Esophagus muscularis mucosa (tissue), 4 donors: Measurements from ENCODE around the gene EIF6. TPM values are rescaled to one million over a fixed set of nuclear protein-coding genes. Genes with fewer than 3 reads are reported as not detected.
A peak's percentile ranks its signal among the peaks of the same experiment; 100 is the strongest.

Experiments used
- DNase-seq: peaks from one replicate; pipeline ENCODE4 v3.0.0-alpha.2; 2017; ENCODE audit errors: extremely low spot score
- H3K27ac ChIP-seq, 4 donors: fragments of 200-600 bp; sonication (generic); replicated peaks in 1 of 4; 1 replicate in 3 of 4; 2 replicates in 1 of 4; pipeline ENCODE4 v1.5.1; 2016 to 2019; ENCODE audit warnings: mild to moderate bottlenecking in 1 of 4
- H3K27me3 ChIP-seq, 4 donors: fragments of 200-600 bp; sonication (generic); one replicate each; pipeline versions ENCODE4 v1.5.1 to v1.6.0; 2016 to 2019
- H3K36me3 ChIP-seq, 4 donors: fragments of 200-600 bp; sonication (generic); one replicate each; pipeline ENCODE4 v1.5.1; 2016 to 2019
- H3K4me1 ChIP-seq, 4 donors: fragments of 200-600 bp; sonication (generic); one replicate each; pipeline ENCODE4 v1.5.1; 2016 to 2019
- H3K4me3 ChIP-seq, 4 donors: fragments of 200-600 bp; sonication (generic); 1 replicate in 2 of 4; 2 replicates in 2 of 4; pipeline ENCODE4 v1.5.1; 2016 to 2019; ENCODE audit warnings: mild to moderate bottlenecking in 4 of 4, moderate library complexity in 1 of 4
- H3K9me3 ChIP-seq, 4 donors: fragments of 200-600 bp; sonication (generic); 1 replicate in 3 of 4; 2 replicates in 1 of 4; pipeline ENCODE4 v1.5.1; 2016 to 2019
- CTCF ChIP-seq, 3 experiments: fragments of 200-600 bp in 2 of 3; fragments of 450-650 bp in 1 of 3; sonication (generic) in 2 of 3; IDR thresholded peaks; one replicate each; pipeline ENCODE4 v1.5.1; 2017 to 2019; ENCODE audit warnings: antibody characterized with exemption in 3 of 3, mild to moderate bottlenecking in 2 of 3, moderate library complexity in 1 of 3
- EP300 ChIP-seq: sonication (generic); formaldehyde crosslinking; IDR thresholded peaks from one replicate; pipeline ENCODE4 v1.6.1; 2017; ENCODE audit warnings: antibody characterized with exemption
- POLR2A ChIP-seq: fragments of 450-650 bp; IDR thresholded peaks from one replicate; pipeline ENCODE4 v1.6.1; 2017; ENCODE audit warnings: antibody characterized with exemption, moderate library complexity, mild to moderate bottlenecking, low read depth
- POLR2AphosphoS5 ChIP-seq, 2 donors: sonication (generic); formaldehyde crosslinking; IDR thresholded peaks; one replicate each; pipeline ENCODE4 v1.6.1; 2017; ENCODE audit warnings: antibody characterized with exemption in 2 of 2
- WGBS: methylation state at CpG from one replicate; pipeline ENCODE4 v1.1.5; 2018; 5-methylcytosine and 5-hydroxymethylcytosine counted together
- intact Hi-C: fragments of 100-400 bp; cut with DNase I; formaldehyde crosslinking; loops from one replicate; pipeline ENCODE4 v1.15.1; 2023
- total RNA-seq, 4 donors: library from RNA; depleted of rRNA; stranded (reverse); fragments of >200 nt; gene quantifications; one replicate each; pipeline versions ENCODE4 v1.1.0 to v1.2.1, GENCODE V29; 2016

EIF6 gene
- total RNA-seq: 100 to 1,000 TPM in 1 of 4 donors, 10 to 100 TPM in 3; 47.8 to 106 (median 85.0) TPM

GRCh38 chr20:35284267-35284991 lies at the start of gene EIF6:
EIF6 (minus strand) TSS chr20:35284772; CDS start chr20:35284487, 285 bp downstream.
- Histone ChIP-seq H3K27me3 (no peaks in the 10 kb centered on the region), H3K9me3 (no peaks in the 10 kb centered on the region), H3K36me3 (peaks cover 2 to 31% (median 22%) of the 10 kb centered on the region in 4 donors), H3K27ac (peak within 1 kb of the TSS; percentile 76 to 86 (median 84)), H3K4me3 (peak within 1 kb of the TSS; percentile 76 to 82 (median 79)), H3K4me1 (peaks cover 17 to 32% (median 28%) of the 10 kb centered on the region in 4 donors)
- 0% methylated on average over 6 of the region's 61 CpGs for WGBS
- no peak for DNase-seq
- intact Hi-C loops: no loop called here
- no peak for TF ChIP-seq POLR2A
- peak; percentile 61 to 64 for TF ChIP-seq POLR2AphosphoS5 (IDR thresholded peaks at IDR 0.05)

DNA sequence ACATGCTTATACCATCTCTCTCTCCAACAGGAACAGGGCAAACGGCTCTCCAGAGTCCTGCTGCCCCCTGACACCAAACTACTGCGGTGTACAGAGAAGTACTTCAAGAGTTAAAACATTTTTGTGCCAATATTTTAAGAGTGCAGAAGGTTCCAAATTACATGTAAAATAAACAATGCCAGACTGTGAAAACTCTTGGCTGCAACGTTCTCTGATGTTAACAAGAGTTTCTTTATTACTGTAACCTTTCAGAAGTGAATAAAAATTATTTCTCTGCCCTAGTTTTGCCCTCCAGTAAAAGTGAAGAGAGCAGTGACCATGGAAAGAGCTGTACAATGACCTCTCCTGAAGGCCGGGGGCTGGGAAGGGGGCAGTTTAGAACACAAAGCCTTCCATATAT lies 49.0 kb upstream of the EIF6 start:
- TF ChIP-seq POLR2AphosphoS5 (IDR thresholded peaks at IDR 0.05): no peak
- TF ChIP-seq CTCF (IDR thresholded peaks at IDR 0.05): no peak
- no peak for TF ChIP-seq EP300
- TF ChIP-seq POLR2A: no peak
- H3K27me3 ChIP-seq: no peaks in the 10 kb centered on the region
- 35% methylated on average over 4 of the region's 4 CpGs for WGBS
- peak overlapping the region in 3 of 4 donors; percentile 45 to 64 (median 49) for H3K27ac ChIP-seq
- DNase-seq: no peak
- H3K4me3 ChIP-seq: no peak overlapping the region
- H3K4me1 ChIP-seq: peaks cover 11 to 42% (median 38%) of the 10 kb centered on the region in 4 donors
- intact Hi-C loops: no loop called here
- no peaks in the 10 kb centered on the region for H3K9me3 ChIP-seq
- no peaks in the 10 kb centered on the region for H3K36me3 ChIP-seq

DNA sequence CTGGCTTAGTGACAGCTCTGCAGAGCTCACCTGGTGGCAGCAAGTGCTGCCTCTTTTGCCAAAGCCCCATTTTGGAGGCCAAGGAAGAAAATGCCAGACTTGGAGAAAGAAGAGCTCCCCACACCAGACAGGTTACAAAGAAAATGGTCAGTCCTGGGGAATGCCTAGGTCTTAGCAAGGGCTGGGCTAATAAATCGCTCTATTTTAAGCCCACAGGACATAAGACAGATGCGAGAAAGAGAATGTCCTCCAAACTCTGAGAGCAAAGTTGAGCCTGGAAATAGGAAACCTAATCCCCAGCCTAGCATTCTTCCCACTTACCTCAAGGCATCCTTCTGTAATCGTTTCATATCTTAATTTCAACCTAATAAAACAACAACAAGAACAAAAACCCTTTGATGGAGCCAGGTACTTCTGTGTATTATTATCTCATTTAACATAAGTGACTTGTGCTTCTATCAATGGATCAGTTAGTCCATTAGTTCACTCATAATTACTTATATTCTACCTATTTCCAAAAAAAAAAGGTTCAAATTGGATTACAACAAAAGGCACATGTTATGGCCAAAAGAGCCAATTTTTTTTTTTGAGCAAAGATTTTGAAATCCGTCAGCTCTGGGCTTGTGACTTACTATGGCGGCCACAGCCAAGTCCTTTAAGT lies 48.1 kb upstream of the EIF6 start:
- peaks cover 11 to 33% (median 30%) of the 10 kb centered on the region in 4 donors for H3K4me1 ChIP-seq
- H3K36me3 ChIP-seq: no peaks in the 10 kb centered on the region
- no peak for DNase-seq
- no peaks in the 10 kb centered on the region for H3K27me3 ChIP-seq
- no peak overlapping the region for H3K4me3 ChIP-seq
- peak overlapping the region in 2 of 4 donors; percentile 45 to 64 for H3K27ac ChIP-seq
- intact Hi-C loops: no loop called here
- TF ChIP-seq POLR2AphosphoS5 (IDR thresholded peaks at IDR 0.05) (no peak), POLR2A (no peak), EP300 (no peak), CTCF (IDR thresholded peaks at IDR 0.05) (no peak)
- H3K9me3 ChIP-seq: no peaks in the 10 kb centered on the region
- 72% methylated on average over 5 of the region's 5 CpGs for WGBS

- no peaks in the 10 kb centered on the region for H3K9me3 ChIP-seq
- no peaks in the 10 kb centered on the region for H3K36me3 ChIP-seq
- no peak overlapping the region for H3K4me3 ChIP-seq
- intact Hi-C loops: no loop called here
- no peaks in the 10 kb centered on the region for H3K27me3 ChIP-seq
- TF ChIP-seq CTCF (IDR thresholded peaks at IDR 0.05) (peak in 1 of 3 experiments; percentile 32), POLR2AphosphoS5 (IDR thresholded peaks at IDR 0.05) (no peak)
- no peak for DNase-seq
- H3K4me1 ChIP-seq: peaks cover 11 to 30% (median 26%) of the 10 kb centered on the region in 4 donors
- 89% methylated on average over 4 of the region's 4 CpGs for WGBS
- no peak overlapping the region for H3K27ac ChIP-seq
Measured at GRCh38 chr20:35329435-35330139, 45.0 kb upstream of the EIF6 start.

- no peaks in the 10 kb centered on the region for H3K9me3 ChIP-seq
- no peak overlapping the region for H3K4me3 ChIP-seq
- no peaks in the 10 kb centered on the region for H3K27me3 ChIP-seq
- no peaks in the 10 kb centered on the region for H3K36me3 ChIP-seq
- TF ChIP-seq CTCF (IDR thresholded peaks at IDR 0.05): no peak
- no peak for TF ChIP-seq POLR2AphosphoS5 (IDR thresholded peaks at IDR 0.05)
- no peak for TF ChIP-seq POLR2A
- TF ChIP-seq EP300: no peak
- intact Hi-C loops: no loop called here
- no peak for DNase-seq
- H3K27ac ChIP-seq: no peak overlapping the region
- H3K4me1 ChIP-seq: peaks cover 4 to 21% (median 17%) of the 10 kb centered on the region in 4 donors
- 86% methylated on average over 4 of the region's 4 CpGs for WGBS
Measured at GRCh38 chr20:35328689-35329088, 44.1 kb upstream of the EIF6 start.
